ENCODE results near the gene IL25. TPM values are rescaled to one million over a fixed set of nuclear protein-coding genes. Genes with fewer than 3 reads are reported as not detected.

IL25 gene
- total RNA-seq, 1 experiment from 2014 or later: not detected

- Mint-ChIP-seq H3K27ac (ENCODE audit: unreplicated experiment) (no peak within 1 kb of the TSS), H3K4me3 (ENCODE audit: unreplicated experiment) (no peak within 1 kb of the TSS), H3K4me1 (ENCODE audit: low read depth, unreplicated experiment) (no peaks in the 10 kb centered on the region), H3K27me3 (ENCODE audit: insufficient read depth, unreplicated experiment) (peaks cover 28% of the 10 kb centered on the region), H3K9me3 (ENCODE audit: unreplicated experiment) (no peaks in the 10 kb centered on the region), H3K36me3 (ENCODE audit: insufficient read depth, unreplicated experiment) (no peaks in the 10 kb centered on the region)
- Histone ChIP-seq H3K4me3 (ENCODE audit: low read depth, low read length) (no peak within 1 kb of the TSS), H3K36me3 (ENCODE audit: control insufficient read depth, insufficient read depth, low read length) (no peaks in the 10 kb centered on the region), H3K9me3 (no peaks in the 10 kb centered on the region), H3K27me3 (replicated peaks; ENCODE audit: control insufficient read depth, insufficient read depth, low read length) (no peaks in the 10 kb centered on the region), H3K4me1 (no peaks in the 10 kb centered on the region)
- BruUV-seq (replicated peaks): no TSS peak
- intact Hi-C loops (cut with micrococcal nuclease; ENCODE audit: unreplicated experiment): no loop called here
- no peak for DNase-seq
- TF ChIP-seq CTCF (IDR thresholded peaks at IDR 0.05; ENCODE audit: insufficient read depth in 1 of 2, low read depth in 1 of 2, low read length in 1 of 2, severe bottlenecking in 1 of 2, unreplicated experiment in 1 of 2): no peak
- ChIA-PET POLR2A (no interaction called here), CTCF (no interaction called here)
Measured at GRCh38 chr14:23407516-23408306, 35.1 kb downstream of the IL25 start, which contains the start of gene MYH6. TSS of gene MYH6 (minus strand) at chr14:23408273. CDS start at chr14:23407223, 1,050 bp downstream.

GRCh38 chr14:23408307-23408630 is 35.7 kb downstream of the IL25 start:
- Histone ChIP-seq H3K4me1 (no peaks in the 10 kb centered on the region), H3K36me3 (ENCODE audit: control insufficient read depth, insufficient read depth, low read length) (no peaks in the 10 kb centered on the region), H3K27me3 (replicated peaks; ENCODE audit: control insufficient read depth, insufficient read depth, low read length) (no peaks in the 10 kb centered on the region), H3K9me3 (no peaks in the 10 kb centered on the region), H3K4me3 (ENCODE audit: low read depth, low read length) (no peak overlapping the region)
- H3K27ac Mint-ChIP-seq (ENCODE audit: unreplicated experiment): no peak overlapping the region
- no peaks in the 10 kb centered on the region for H3K9me3 Mint-ChIP-seq (ENCODE audit: unreplicated experiment)
- H3K36me3 Mint-ChIP-seq (ENCODE audit: insufficient read depth, unreplicated experiment): no peaks in the 10 kb centered on the region
- CTCF ChIA-PET: no interaction called here
- no peak overlapping the region for H3K4me3 Mint-ChIP-seq (ENCODE audit: unreplicated experiment)
- no peak for TF ChIP-seq CTCF (IDR thresholded peaks at IDR 0.05; ENCODE audit: insufficient read depth in 1 of 2, low read depth in 1 of 2, low read length in 1 of 2, severe bottlenecking in 1 of 2, unreplicated experiment in 1 of 2)
- no peak for DNase-seq
- no peaks in the 10 kb centered on the region for H3K4me1 Mint-ChIP-seq (ENCODE audit: low read depth, unreplicated experiment)
- BruUV-seq (replicated peaks): no TSS peak
- peaks cover 23% of the 10 kb centered on the region for H3K27me3 Mint-ChIP-seq (ENCODE audit: insufficient read depth, unreplicated experiment)
- intact Hi-C loops (cut with micrococcal nuclease; ENCODE audit: unreplicated experiment): no loop called here
- POLR2A ChIA-PET: no interaction called here

- H3K27me3 ChIP-seq (replicated peaks; ENCODE audit: control insufficient read depth, insufficient read depth, low read length): no peaks in the 10 kb centered on the region
- Mint-ChIP-seq H3K9me3 (ENCODE audit: unreplicated experiment) (no peaks in the 10 kb centered on the region), H3K27me3 (ENCODE audit: insufficient read depth, unreplicated experiment) (peaks cover 21% of the 10 kb centered on the region), H3K36me3 (ENCODE audit: insufficient read depth, unreplicated experiment) (no peaks in the 10 kb centered on the region), H3K4me3 (ENCODE audit: unreplicated experiment) (no peak overlapping the region), H3K4me1 (ENCODE audit: low read depth, unreplicated experiment) (no peaks in the 10 kb centered on the region), H3K27ac (ENCODE audit: unreplicated experiment) (no peak overlapping the region)
- H3K36me3 ChIP-seq (ENCODE audit: control insufficient read depth, insufficient read depth, low read length): no peaks in the 10 kb centered on the region
- no peaks in the 10 kb centered on the region for H3K9me3 ChIP-seq
- no TSS peak for BruUV-seq (replicated peaks)
- no peaks in the 10 kb centered on the region for H3K4me1 ChIP-seq
- CTCF ChIA-PET: no interaction called here
- no peak for TF ChIP-seq CTCF (IDR thresholded peaks at IDR 0.05; ENCODE audit: insufficient read depth in 1 of 2, low read depth in 1 of 2, low read length in 1 of 2, severe bottlenecking in 1 of 2, unreplicated experiment in 1 of 2)
- H3K4me3 ChIP-seq (ENCODE audit: low read depth, low read length): no peak overlapping the region
- intact Hi-C loops (cut with micrococcal nuclease; ENCODE audit: unreplicated experiment): no loop called here
- POLR2A ChIA-PET: no interaction called here
- no peak for DNase-seq
Measured at GRCh38 chr14:23409475-23409874, 36.9 kb downstream of the IL25 start.

All from Caco-2 (cell line).